ENCODE data around the gene HECTD4. TPM values are rescaled to one million over a fixed set of nuclear protein-coding genes. Genes with fewer than 3 reads are reported as not detected.

Gene HECTD4
- total and polyA plus RNA-seq, 9 donors: 25.5 to 73.1 (median 45.1) TPM

- Histone ChIP-seq H3K9me3 (replicated peaks; ENCODE audit: control insufficient read depth, low read depth, low read length) (no peaks in the 10 kb centered on the region), H3K4me1 (ENCODE audit: control insufficient read depth, insufficient read depth, low read length) (no peaks in the 10 kb centered on the region), H3K27ac (ENCODE audit: low read length) (no peak overlapping the region), H3K36me3 (ENCODE audit: control insufficient read depth, insufficient read depth, low read length) (peaks cover 59% of the 10 kb centered on the region), H3K4me3 (ENCODE audit: low read length) (no peak overlapping the region), H3K27me3 (ENCODE audit: control insufficient read depth, insufficient read depth, low read length) (no peaks in the 10 kb centered on the region)
- no peak for DNase-seq
- WGBS (ENCODE audit: insufficient coverage): 94% methylated on average over 23 of the region's 26 CpGs
Measured at GRCh38 chr12:112185093-112185923, 196.9 kb downstream of the HECTD4 start.

- DNase-seq: no peak
- Histone ChIP-seq H3K4me3 (ENCODE audit: low read length) (no peak overlapping the region), H3K9me3 (replicated peaks; ENCODE audit: control insufficient read depth, low read depth, low read length) (no peaks in the 10 kb centered on the region), H3K36me3 (ENCODE audit: control insufficient read depth, insufficient read depth, low read length) (peaks cover 63% of the 10 kb centered on the region), H3K27ac (ENCODE audit: low read length) (no peak overlapping the region), H3K4me1 (ENCODE audit: control insufficient read depth, insufficient read depth, low read length) (no peaks in the 10 kb centered on the region), H3K27me3 (ENCODE audit: control insufficient read depth, insufficient read depth, low read length) (no peaks in the 10 kb centered on the region)
- 93% methylated on average over 44 of the region's 46 CpGs for WGBS (ENCODE audit: insufficient coverage)
Measured at GRCh38 chr12:112184056-112184887, 198.0 kb downstream of the HECTD4 start.

GRCh38 chr12:112183141-112184021, 198.8 kb downstream of the HECTD4 start:
- 91% methylated on average over 7 of the region's 9 CpGs for WGBS (ENCODE audit: insufficient coverage)
- Histone ChIP-seq H3K27ac (ENCODE audit: low read length) (no peak overlapping the region), H3K27me3 (ENCODE audit: control insufficient read depth, insufficient read depth, low read length) (no peaks in the 10 kb centered on the region), H3K9me3 (replicated peaks; ENCODE audit: control insufficient read depth, low read depth, low read length) (no peaks in the 10 kb centered on the region), H3K4me1 (ENCODE audit: control insufficient read depth, insufficient read depth, low read length) (no peaks in the 10 kb centered on the region), H3K36me3 (ENCODE audit: control insufficient read depth, insufficient read depth, low read length) (peaks cover 64% of the 10 kb centered on the region), H3K4me3 (ENCODE audit: low read length) (no peak overlapping the region)
- no peak for DNase-seq

- DNase-seq: peak; percentile 67
- WGBS (ENCODE audit: insufficient coverage): 59% methylated on average over 4 of the region's 7 CpGs
- peaks cover 65% of the 10 kb centered on the region for H3K36me3 ChIP-seq (ENCODE audit: control insufficient read depth, insufficient read depth, low read length)
- no peaks in the 10 kb centered on the region for H3K4me1 ChIP-seq (ENCODE audit: control insufficient read depth, insufficient read depth, low read length)
- H3K4me3 ChIP-seq (ENCODE audit: low read length): no peak overlapping the region
- no peaks in the 10 kb centered on the region for H3K27me3 ChIP-seq (ENCODE audit: control insufficient read depth, insufficient read depth, low read length)
- peak overlapping the region; percentile 20 for H3K27ac ChIP-seq (ENCODE audit: low read length)
- H3K9me3 ChIP-seq (replicated peaks; ENCODE audit: control insufficient read depth, low read depth, low read length): no peaks in the 10 kb centered on the region
Measured at GRCh38 chr12:112182499-112182898, 199.7 kb downstream of the HECTD4 start.

- 88% methylated on average over 1 of the region's 4 CpGs for WGBS (ENCODE audit: insufficient coverage)
- no peaks in the 10 kb centered on the region for H3K4me1 ChIP-seq (ENCODE audit: control insufficient read depth, insufficient read depth, low read length)
- no peak overlapping the region for H3K27ac ChIP-seq (ENCODE audit: low read length)
- H3K4me3 ChIP-seq (ENCODE audit: low read length): no peak overlapping the region
- no peaks in the 10 kb centered on the region for H3K27me3 ChIP-seq (ENCODE audit: control insufficient read depth, insufficient read depth, low read length)
- DNase-seq: no peak
- H3K36me3 ChIP-seq (ENCODE audit: control insufficient read depth, insufficient read depth, low read length): peaks cover 77% of the 10 kb centered on the region
- H3K9me3 ChIP-seq (replicated peaks; ENCODE audit: control insufficient read depth, low read depth, low read length): no peaks in the 10 kb centered on the region
Measured at GRCh38 chr12:112180422-112180821, 201.8 kb downstream of the HECTD4 start.

GRCh38 chr12:112179916-112180315, 202.3 kb downstream of the HECTD4 start:
- no peaks in the 10 kb centered on the region for H3K4me1 ChIP-seq (ENCODE audit: control insufficient read depth, insufficient read depth, low read length)
- no peak for DNase-seq
- H3K4me3 ChIP-seq (ENCODE audit: low read length): no peak overlapping the region
- no peaks in the 10 kb centered on the region for H3K9me3 ChIP-seq (replicated peaks; ENCODE audit: control insufficient read depth, low read depth, low read length)
- H3K27me3 ChIP-seq (ENCODE audit: control insufficient read depth, insufficient read depth, low read length): no peaks in the 10 kb centered on the region
- no peak overlapping the region for H3K27ac ChIP-seq (ENCODE audit: low read length)
- 88% methylated on average over 1 of the region's 2 CpGs for WGBS (ENCODE audit: insufficient coverage)
- H3K36me3 ChIP-seq (ENCODE audit: control insufficient read depth, insufficient read depth, low read length): peaks cover 80% of the 10 kb centered on the region

- H3K9me3 ChIP-seq (replicated peaks; ENCODE audit: control insufficient read depth, low read depth, low read length): no peaks in the 10 kb centered on the region
- DNase-seq: no peak
- H3K27ac ChIP-seq (ENCODE audit: low read length): no peak overlapping the region
- H3K27me3 ChIP-seq (ENCODE audit: control insufficient read depth, insufficient read depth, low read length): no peaks in the 10 kb centered on the region
- H3K4me3 ChIP-seq (ENCODE audit: low read length): no peak overlapping the region
- H3K4me1 ChIP-seq (ENCODE audit: control insufficient read depth, insufficient read depth, low read length): no peaks in the 10 kb centered on the region
- peaks cover 79% of the 10 kb centered on the region for H3K36me3 ChIP-seq (ENCODE audit: control insufficient read depth, insufficient read depth, low read length)
- 93% methylated on average over 8 of the region's 11 CpGs for WGBS (ENCODE audit: insufficient coverage)
Measured at GRCh38 chr12:112179341-112179740, 202.9 kb downstream of the HECTD4 start.

- 94% methylated on average over 15 of the region's 15 CpGs for WGBS (ENCODE audit: insufficient coverage)
- H3K27me3 ChIP-seq (ENCODE audit: control insufficient read depth, insufficient read depth, low read length): no peaks in the 10 kb centered on the region
- no peak overlapping the region for H3K27ac ChIP-seq (ENCODE audit: low read length)
- no peaks in the 10 kb centered on the region for H3K4me1 ChIP-seq (ENCODE audit: control insufficient read depth, insufficient read depth, low read length)
- no peak for DNase-seq
- peaks cover 73% of the 10 kb centered on the region for H3K36me3 ChIP-seq (ENCODE audit: control insufficient read depth, insufficient read depth, low read length)
- no peak overlapping the region for H3K4me3 ChIP-seq (ENCODE audit: low read length)
- H3K9me3 ChIP-seq (replicated peaks; ENCODE audit: control insufficient read depth, low read depth, low read length): no peaks in the 10 kb centered on the region
Measured at GRCh38 chr12:112178796-112179195, 203.4 kb downstream of the HECTD4 start.

- Histone ChIP-seq H3K4me3 (ENCODE audit: low read length) (no peak overlapping the region), H3K36me3 (ENCODE audit: control insufficient read depth, insufficient read depth, low read length) (peaks cover 71% of the 10 kb centered on the region), H3K27me3 (ENCODE audit: control insufficient read depth, insufficient read depth, low read length) (no peaks in the 10 kb centered on the region), H3K27ac (ENCODE audit: low read length) (no peak overlapping the region), H3K4me1 (ENCODE audit: control insufficient read depth, insufficient read depth, low read length) (no peaks in the 10 kb centered on the region), H3K9me3 (replicated peaks; ENCODE audit: control insufficient read depth, low read depth, low read length) (no peaks in the 10 kb centered on the region)
- DNase-seq: no peak
- 82% methylated on average over 6 of the region's 11 CpGs for whole genome bisulfite sequencing (ENCODE audit: insufficient coverage)
Measured at GRCh38 chr12:112176321-112177010, 205.8 kb downstream of the HECTD4 start.

All from muscle of leg (tissue), 11 donors.